K562 (cell line): Measurements from ENCODE around the gene C19orf67. TPM values are rescaled to one million over a fixed set of nuclear protein-coding genes. Genes with fewer than 3 reads are reported as not detected.

ENCODE experiments used
- ATAC-seq: fragments of 200-7000 bp; cut with Tn5 transposase; 3 replicates; pipeline ENCODE4 v1.9.1; 2020; ENCODE audit warnings: moderate library complexity
- BruUV-seq: library from RNA; stranded (reverse); fragments of 400-500 nt; replicated peaks from 2 replicates; lab custom pipeline; 2021; lab: Mats Ljungman, UMichigan
- CTCF ChIA-PET: fragments of 300-600 bp; formaldehyde crosslinking; extraction: SDS; loops from one replicate; lab custom pipeline; 2021; ENCODE audit warnings: low intra/inter-chr PET ratio; lab: Yijun Ruan, JAX
- POLR2A ChIA-PET: fragments of 300-600, 350-650 bp; sonication (Branson Sonifier 250); formaldehyde crosslinking; extraction: SDS; loops from one replicate; lab custom pipeline; 2021; ENCODE audit warnings: antibody characterized with exemption, inconsistent platforms; lab: Yijun Ruan, JAX
- DNase-seq, 4 experiments: peaks; one replicate each; pipeline versions ENCODE4 v3.0.0 to v3.0.0-alpha.2; 2011 to 2018; ENCODE audit warnings: low spot score in 3 of 4, mixed read lengths in 3 of 4; ENCODE audit errors: extremely low read depth in 1 of 4
- FAIRE-seq: peaks from 2 replicates; lab custom pipeline; 2011; peaks lifted over from hg19 to GRCh38; lab: Jason Lieb, UNC
- H2AFZ ChIP-seq: 2 replicates; pipeline ENCODE4 v1.6.0; 2011; ENCODE audit warnings: low read depth, low read length, control low read depth, inconsistent platforms
- H3K27ac ChIP-seq: fragments of 200-600 bp; 3 replicates; pipeline ENCODE4 v1.8.0; 2011; ENCODE audit warnings: low read depth, mild to moderate bottlenecking, control low read depth, inconsistent platforms, low read length, moderate library complexity, mixed read lengths; ENCODE audit errors: extremely low read depth
- H3K27me3 ChIP-seq, 2 experiments: fragments of 300-600 bp in 1 of 2; 2 replicates in 1 of 2; 3 replicates in 1 of 2; pipeline versions ENCODE4 v1.6.0 to v1.8.0; 2011; ENCODE audit warnings: inconsistent platforms in 2 of 2, low read length in 2 of 2, mild to moderate bottlenecking in 1 of 2, mixed read lengths in 1 of 2, moderate library complexity in 1 of 2; ENCODE audit not compliant: control insufficient read depth in 2 of 2, insufficient read depth in 2 of 2
- H3K36me3 ChIP-seq: fragments of 300-600 bp; 3 replicates; pipeline ENCODE4 v1.8.0; 2011; ENCODE audit warnings: mild to moderate bottlenecking, low read length, inconsistent platforms; ENCODE audit not compliant: control insufficient read depth, insufficient read depth
- H3K4me1 ChIP-seq, 2 experiments: fragments of 200-600 bp in 1 of 2; replicated peaks in 1 of 2; 2 replicates in 1 of 2; 3 replicates in 1 of 2; pipeline versions ENCODE4 v1.5.1 to v1.8.0; 2011; ENCODE audit warnings: inconsistent platforms in 2 of 2, low read length in 2 of 2, mild to moderate bottlenecking in 1 of 2, mixed read lengths in 1 of 2, moderate library complexity in 1 of 2; ENCODE audit not compliant: control insufficient read depth in 2 of 2, insufficient read depth in 2 of 2
- H3K4me2 ChIP-seq: 2 replicates; pipeline ENCODE4 v1.6.1; 2011; ENCODE audit warnings: low read length, control low read depth, inconsistent platforms, mixed read lengths; ENCODE audit not compliant: insufficient read depth
- H3K4me3 ChIP-seq: fragments of 200-600 bp; sonication (generic), shearing (Covaris generic); 2 replicates; pipeline ENCODE4 v1.5.1; 2016; ENCODE audit warnings: control low read depth, inconsistent platforms
- H3K79me2 ChIP-seq: fragments of 200-600 bp; 3 replicates; pipeline ENCODE4 v1.8.0; 2011; ENCODE audit warnings: low read length, inconsistent platforms; ENCODE audit not compliant: control insufficient read depth, insufficient read depth
- H3K9ac ChIP-seq, 2 experiments: 2 replicates each; pipeline versions ENCODE4 v1.6.0 to v1.6.1; 2011; ENCODE audit warnings: low read depth in 2 of 2, low read length in 2 of 2, control low read depth in 1 of 2, inconsistent platforms in 1 of 2, mild to moderate bottlenecking in 1 of 2, mixed read lengths in 1 of 2; ENCODE audit not compliant: insufficient read depth in 1 of 2
- H3K9me1 ChIP-seq: one replicate; pipeline ENCODE4 v1.6.0; 2011; ENCODE audit warnings: inconsistent platforms, mild to moderate bottlenecking, low read length, moderate library complexity; ENCODE audit not compliant: control insufficient read depth, insufficient read depth
- H3K9me3 ChIP-seq: replicated peaks from 2 replicates; pipeline ENCODE4 v1.5.1; 2011; ENCODE audit warnings: low read depth, low read length, inconsistent platforms; ENCODE audit not compliant: control insufficient read depth, insufficient read depth
- H4K20me1 ChIP-seq: replicated peaks from 2 replicates; pipeline ENCODE4 v1.6.1; 2011; ENCODE audit warnings: low read length, inconsistent platforms, mixed read lengths; ENCODE audit not compliant: control insufficient read depth, insufficient read depth
- CUX1 ChIP-seq: fragments of 200-800 bp; sonication (Bioruptor generic); IDR thresholded peaks from 2 replicates; pipeline ENCODE4 v1.6.1; 2016; ENCODE audit warnings: missing genetic modification characterization, missing compliant biosample characterization
- DNMT1 ChIP-seq: fragments of 450-650 bp; IDR thresholded peaks from 2 replicates; pipeline ENCODE4 v1.6.1; 2016; ENCODE audit warnings: antibody characterized with exemption, mild to moderate bottlenecking
- ETV5 ChIP-seq: sonication (generic); formaldehyde crosslinking; IDR thresholded peaks from 2 replicates; pipeline ENCODE4 v1.4.0; 2020; ENCODE audit warnings: low read depth, mild to moderate bottlenecking, missing genetic modification reagents
- HDAC8 ChIP-seq: fragments of 450-650 bp; IDR thresholded peaks from 2 replicates; pipeline ENCODE4 v1.6.1; 2016; ENCODE audit warnings: mild to moderate bottlenecking, missing genetic modification characterization, moderate library complexity, missing compliant biosample characterization
- ILF3 ChIP-seq: fragments of 450-650 bp; IDR thresholded peaks from 2 replicates; pipeline ENCODE4 v1.6.1; 2018; ENCODE audit warnings: antibody characterized with exemption, mild to moderate bottlenecking, moderate library complexity, borderline replicate concordance
- NCOA1 ChIP-seq: fragments of 450-650 bp; IDR thresholded peaks from 2 replicates; pipeline ENCODE4 v1.6.1; 2016; ENCODE audit warnings: low read depth
- NFRKB ChIP-seq: fragments of 450-650 bp; IDR thresholded peaks from 2 replicates; pipeline ENCODE4 v1.6.1; 2016; ENCODE audit warnings: low read depth
- PATZ1 ChIP-seq: fragments of 250-450 bp; sonication (Bioruptor Pico); IDR thresholded peaks from 2 replicates; pipeline ENCODE4 v1.5.0; 2020; ENCODE audit warnings: mild to moderate bottlenecking, borderline replicate concordance
- RBM25 ChIP-seq: fragments of 200-400 bp; formaldehyde crosslinking; IDR thresholded peaks from 2 replicates; pipeline ENCODE4 v1.6.1; 2018; ENCODE audit warnings: low read length, low read depth, moderate library complexity; ENCODE audit not compliant: severe bottlenecking
- TCF15 ChIP-seq: fragments of 250-450 bp; sonication (Bioruptor Pico); IDR thresholded peaks from 2 replicates; pipeline ENCODE4 v1.8.0; 2022; ENCODE audit warnings: moderate library complexity, mild to moderate bottlenecking, inconsistent platforms
- ZNF253 ChIP-seq: fragments of 250-450 bp; sonication (Bioruptor Pico); conservative IDR thresholded peaks from 2 replicates; pipeline ENCODE4 v1.6.1; 2021; ENCODE audit warnings: mild to moderate bottlenecking
- ZNF280A ChIP-seq: fragments of 450-650 bp; IDR thresholded peaks from 2 replicates; pipeline ENCODE4 v1.6.1; 2018; ENCODE audit warnings: mild to moderate bottlenecking, low read depth; ENCODE audit not compliant: partially characterized antibody
- ZNF408 ChIP-seq: fragments of 250-450 bp; sonication (Bioruptor Pico); IDR thresholded peaks from 2 replicates; pipeline ENCODE4 v1.4.0; 2020; ENCODE audit warnings: low read depth, mild to moderate bottlenecking, moderate library complexity
- ZNF431 ChIP-seq: sonication (generic); formaldehyde crosslinking; IDR thresholded peaks from 2 replicates; pipeline ENCODE4 v1.8.0; 2022; ENCODE audit warnings: mild to moderate bottlenecking, missing genetic modification reagents
- ZSCAN29 ChIP-seq: fragments of 450-650 bp; IDR thresholded peaks from 2 replicates; pipeline ENCODE4 v1.6.1; 2017
- WGBS: fragments of 100-300 bp; shearing (Covaris generic); methylation state at CpG from one replicate; pipeline ENCODE4 v1.1.6; 2016; ENCODE audit warnings: low coverage, mixed read lengths; ENCODE audit not compliant: insufficient coverage; ENCODE audit errors: missing lambda C conversion rate; 5-methylcytosine and 5-hydroxymethylcytosine counted together
- in situ Hi-C: fragments of 300-500 bp; cut with MboI; formaldehyde crosslinking; loops from 4 replicates; pipeline ENCODE4 v1.15.0; 2018; ENCODE audit warnings: inconsistent platforms, mixed read lengths
- intact Hi-C: fragments of 100-400 bp; cut with micrococcal nuclease; formaldehyde crosslinking; loops from 2 replicates; pipeline ENCODE4 v1.14.2; 2022
- polyA plus RNA-seq, 8 experiments: library from polyadenylated mRNA; depleted of rRNA in 4 of 8; stranded (reverse) in 5 of 8; unstranded in 3 of 8; fragments of >200 nt; fragmentation: Nextera tagmentation in 2 of 8; fragmentation: Illumina TruSeq in 1 of 8; extraction: Ambion mirVana in 2 of 8; extraction: Trizol in 1 of 8; gene quantifications; 2 replicates each; pipeline versions ENCODE4 v1.2.1 to v1.2.3, GENCODE V29; 2011 to 2014; ENCODE audit warnings: inconsistent platforms in 1 of 8, missing spikeins in 1 of 8
- total RNA-seq, 7 experiments: library from RNA; depleted of rRNA in 6 of 7; stranded (reverse); fragments of >200 nt in 6 of 7; fragmentation: Illumina TruSeq in 2 of 7; extraction: Trizol in 2 of 7; gene quantifications; 2 replicates each; pipeline versions ENCODE4 v1.2.1 to v1.2.3, GENCODE V29; 2011 to 2021; ENCODE audit warnings: low replicate concordance in 1 of 7

The C19orf67 gene
- total and polyA plus RNA-seq, 9 of the 15 experiments (the other 6 are each of a cell fraction or from before 2014, with no cell fraction given): 0.29 to 1.8 (median 0.51) TPM; not detected in 3

- no TSS peak for BruUV-seq
- intact Hi-C loops (no loop called here), in situ Hi-C loops (no loop called here)
- Histone ChIP-seq H3K36me3 (peaks cover 3% of the 10 kb centered on the region; the same call in 1 of the 3 replicates), H3K9me3 (no peaks in the 10 kb centered on the region), H3K27me3 (no peaks in the 10 kb centered on the region), H3K79me2 (peaks cover 26% of the 10 kb centered on the region), H2AFZ (no peak overlapping the region), H3K4me1 (peaks cover 13 to 42% of the 10 kb centered on the region in 2 experiments; a peak in 4 of 5 replicates), H4K20me1 (no peaks in the 10 kb centered on the region), H3K4me3 (no peak overlapping the region), H3K9ac (no peak overlapping the region), H3K9me1 (no peaks in the 10 kb centered on the region), H3K4me2 (no peak overlapping the region), H3K27ac (no peak overlapping the region)
- WGBS: 50% methylated on average over 2 of the region's 2 CpGs
- no peak for FAIRE-seq
- ChIA-PET CTCF (no interaction called here), POLR2A (no interaction called here)
- DNase-seq: no peak
- ATAC-seq: no peak
- TF ChIP-seq CUX1 (CRISPR knock-in tag) (no peak), ILF3 (no peak), NFRKB (no peak), RBM25 (no peak), ZNF280A (no peak), DNMT1 (no peak), NCOA1 (no peak), ZNF431 (no peak), TCF15 (CRISPR knock-in tag) (no peak), HDAC8 (tag) (no peak), PATZ1 (CRISPR knock-in tag) (no peak), ZNF408 (CRISPR knock-in tag) (no peak), ZNF253 (no peak), ZSCAN29 (no peak), ETV5 (CRISPR knock-in tag) (no peak)
These were observed 7.2 kb downstream of the C19orf67 start for GRCh38 chr19:14078411-14078810.
